OCI-LY7 (cell line): ENCODE data around the gene NPR1. TPM values are rescaled to one million over a fixed set of nuclear protein-coding genes. Genes with fewer than 3 reads are reported as not detected.

Experiments
- BruUV-seq: library from RNA; stranded (reverse); fragments of 400-500 nt; replicated peaks from 2 replicates; lab custom pipeline; 2021; lab: Mats Ljungman, UMichigan
- CTCF ChIA-PET: fragments of 300-600 bp; sonication (Branson Sonifier 250); formaldehyde crosslinking; loops from one replicate; lab custom pipeline; 2022; ENCODE audit warnings: antibody characterized with exemption; ENCODE audit not compliant: unreplicated experiment; lab: Charles Lee
- POLR2A ChIA-PET: fragments of 300-600 bp; sonication (Branson Sonifier 250); formaldehyde crosslinking; loops from one replicate; lab custom pipeline; 2022; ENCODE audit warnings: antibody characterized with exemption; lab: Charles Lee
- DNase-seq: peaks from one replicate; pipeline ENCODE4 v3.0.0-alpha.2; 2015; ENCODE audit warnings: low spot score
- H2AFZ ChIP-seq: fragments of 200-600 bp; sonication (generic), shearing (Covaris generic); 2 replicates; pipeline ENCODE4 v1.6.1; 2014; ENCODE audit warnings: mild to moderate bottlenecking, antibody characterized with exemption, low read length, moderate library complexity
- H3K27ac ChIP-seq: fragments of 200-600 bp; sonication (generic); 2 replicates; pipeline ENCODE4 v1.5.1; 2014; ENCODE audit warnings: mixed run types, low read depth, mild to moderate bottlenecking, moderate library complexity, low read length, inconsistent platforms; ENCODE audit not compliant: poor library complexity, severe bottlenecking
- H3K36me3 ChIP-seq: fragments of 200-600 bp; sonication (generic); 2 replicates; pipeline ENCODE4 v1.6.1; 2014; ENCODE audit warnings: mild to moderate bottlenecking, antibody characterized with exemption, low read length, moderate library complexity, mixed read lengths; ENCODE audit not compliant: insufficient read depth
- H3K4me1 ChIP-seq: fragments of 200-600 bp; sonication (generic); 2 replicates; pipeline ENCODE4 v1.5.1; 2014; ENCODE audit warnings: mild to moderate bottlenecking, low read length; ENCODE audit not compliant: insufficient read depth, poor library complexity, severe bottlenecking
- H3K4me2 ChIP-seq: fragments of 200-600 bp; sonication (generic); 2 replicates; pipeline ENCODE4 v1.6.1; 2014; ENCODE audit warnings: mild to moderate bottlenecking, low read length
- H3K4me3 ChIP-seq: fragments of 200-600 bp; sonication (generic); 2 replicates; pipeline ENCODE4 v1.5.1; 2014; ENCODE audit warnings: mild to moderate bottlenecking, low read depth, low read length; ENCODE audit not compliant: poor library complexity, severe bottlenecking
- H3K79me2 ChIP-seq: fragments of 200-600 bp; sonication (generic); 2 replicates; pipeline ENCODE4 v1.6.1; 2016; ENCODE audit warnings: low read depth, mild to moderate bottlenecking, low read length, moderate library complexity, mixed read lengths; ENCODE audit not compliant: insufficient read depth
- H3K9me2 ChIP-seq: fragments of 200-600 bp; sonication (generic); 2 replicates; pipeline ENCODE4 v1.6.1; 2016; ENCODE audit warnings: mild to moderate bottlenecking, low read length, mixed read lengths; ENCODE audit not compliant: insufficient read depth
- H3K9me3 ChIP-seq: fragments of 200-600 bp; sonication (generic); 2 replicates; pipeline ENCODE4 v1.6.1; 2014; ENCODE audit warnings: mild to moderate bottlenecking, mixed run types, low read length, mixed read lengths
- H4K20me1 ChIP-seq: fragments of 200-600 bp; sonication (generic); 2 replicates; pipeline ENCODE4 v1.6.1; 2014; ENCODE audit warnings: mild to moderate bottlenecking, antibody characterized with exemption, low read length, moderate library complexity, mixed read lengths; ENCODE audit not compliant: insufficient read depth
- CTCF ChIP-seq: fragments of 200-600 bp; sonication (generic); conservative IDR thresholded peaks from 2 replicates; pipeline ENCODE4 v1.5.1; 2014; ENCODE audit warnings: mild to moderate bottlenecking, antibody characterized with exemption, low read length, moderate library complexity, mixed read lengths
- EZH2phosphoT487 ChIP-seq: fragments of 200-600 bp; sonication (generic); IDR thresholded peaks from 2 replicates; pipeline ENCODE4 v1.6.1; 2018; ENCODE audit warnings: low read depth, borderline replicate concordance, mild to moderate bottlenecking, mixed run types, antibody characterized with exemption, low read length, moderate library complexity, mixed read lengths
- intact Hi-C: fragments of 100-400 bp; cut with micrococcal nuclease; formaldehyde crosslinking; loops from one replicate; pipeline ENCODE4 v1.10.0; 2022; ENCODE audit not compliant: unreplicated experiment
- total RNA-seq, 2 experiments: library from RNA; depleted of rRNA in 1 of 2; stranded (reverse); fragments of >200 nt in 1 of 2; shearing (Covaris generic) in 1 of 2; gene quantifications; 2 replicates each; pipeline ENCODE4 v1.2.3, GENCODE V29; 2014 to 2022

Gene NPR1
- total RNA-seq, 2 experiments from 2014 or later, result not detected

DNA sequence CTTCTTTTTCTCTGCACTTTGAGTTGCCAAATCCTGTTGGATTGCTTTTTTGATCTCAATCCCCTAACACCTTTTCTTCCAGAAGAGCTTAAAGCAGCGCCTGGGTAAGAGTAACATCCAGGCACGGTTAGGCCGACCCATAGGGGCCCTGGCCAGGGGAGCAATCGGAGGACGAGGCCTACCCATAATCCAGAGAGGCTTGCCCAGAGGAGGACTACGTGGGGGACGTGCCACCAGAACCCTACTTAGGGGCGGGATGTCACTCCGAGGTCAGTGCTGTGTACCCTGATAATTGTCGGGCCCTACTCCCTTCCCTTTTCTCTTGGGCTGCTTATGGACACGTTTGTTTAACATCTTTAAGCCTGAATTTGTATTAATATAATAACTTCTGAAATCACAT, 36.3 kb upstream of the NPR1 start:
- intact Hi-C loops, result no loop called here
- H3K9me2 ChIP-seq, result no peaks in the 10 kb centered on the region
- no peak overlapping the region for H3K27ac ChIP-seq
- no peak for DNase-seq
- H3K4me2 ChIP-seq, result no peak overlapping the region
- H3K4me3 ChIP-seq, result no peak overlapping the region
- no peak overlapping the region for H2AFZ ChIP-seq
- ChIA-PET POLR2A (no interaction called here), CTCF (no interaction called here)
- H3K36me3 ChIP-seq, result peaks cover 100% of the 10 kb centered on the region
- TF ChIP-seq EZH2phosphoT487, result no peak
- H3K4me1 ChIP-seq, result no peaks in the 10 kb centered on the region
- H4K20me1 ChIP-seq, result no peaks in the 10 kb centered on the region
- H3K9me3 ChIP-seq, result no peaks in the 10 kb centered on the region
- H3K79me2 ChIP-seq, result peaks cover under 1% of the 10 kb centered on the region; the same call in 1 of the 2 replicates
- no TSS peak for BruUV-seq

- ChIA-PET POLR2A (interaction anchor here (0.7 to 2.2 kb wide), 4 partner anchors 8 to 26 kb away, joined by 3 to 8 read pairs (median 4); partner anchors contain the start of gene CHTOP), CTCF (no interaction called here)
- no peaks in the 10 kb centered on the region for H3K9me3 ChIP-seq
- H3K79me2 ChIP-seq, result no peaks in the 10 kb centered on the region; the same call in 1 of the 2 replicates
- TF ChIP-seq EZH2phosphoT487 (no peak), CTCF (no peak)
- no peaks in the 10 kb centered on the region for H3K4me1 ChIP-seq
- H3K9me2 ChIP-seq, result no peaks in the 10 kb centered on the region
- BruUV-seq, result no TSS peak
- no peaks in the 10 kb centered on the region for H4K20me1 ChIP-seq
- DNase-seq, result no peak
- H3K4me3 ChIP-seq, result no peak overlapping the region
- H3K4me2 ChIP-seq, result no peak overlapping the region
- intact Hi-C loops, result no loop called here
- no peak overlapping the region for H2AFZ ChIP-seq
- H3K27ac ChIP-seq, result no peak overlapping the region
- peaks cover 95% of the 10 kb centered on the region for H3K36me3 ChIP-seq
These were observed 35.4 kb upstream of the NPR1 start for GRCh38 chr1:153643100-153643499.

- Histone ChIP-seq H3K9me2 (no peaks in the 10 kb centered on the region), H3K36me3 (peaks cover 88% of the 10 kb centered on the region), H3K9me3 (no peaks in the 10 kb centered on the region), H3K27ac (no peak overlapping the region), H3K4me2 (no peak overlapping the region), H2AFZ (no peak overlapping the region), H3K79me2 (no peaks in the 10 kb centered on the region; the same call in 1 of the 2 replicates), H3K4me1 (no peaks in the 10 kb centered on the region), H4K20me1 (no peaks in the 10 kb centered on the region), H3K4me3 (no peak overlapping the region)
- POLR2A ChIA-PET, result interaction anchor here (0.8 to 2.2 kb wide), 3 partner anchors 9 to 26 kb away, joined by 4 to 8 read pairs (median 4); partner anchors contain the start of gene CHTOP
- BruUV-seq, result no TSS peak
- CTCF ChIA-PET, result interaction anchor here (0.6 kb wide), 1 partner anchor 28 kb away, joined by 3 read pairs; no protein-coding TSS in a partner anchor
- no peak for DNase-seq
- TF ChIP-seq EZH2phosphoT487 (no peak), CTCF (no peak)
- intact Hi-C loops, result no loop called here
These were observed 34.7 kb upstream of the NPR1 start for GRCh38 chr1:153643816-153644215.
